Hepatocyte (in vitro differentiated cells): ENCODE measurements around the gene C11orf52. TPM values are rescaled to one million over a fixed set of nuclear protein-coding genes. Genes with fewer than 3 reads are reported as not detected.

Experiments
- DNase-seq: peaks from one replicate; pipeline ENCODE4 v3.0.0-alpha.2; 2016; ENCODE audit warnings: low spot score
- H2AFZ ChIP-seq: fragments of 200-600 bp; sonication (generic); 2 replicates; pipeline ENCODE4 v1.6.0; 2016; ENCODE audit warnings: antibody characterized with exemption, mild to moderate bottlenecking
- H3K27ac ChIP-seq: fragments of 200-600 bp; sonication (generic); 2 replicates; pipeline ENCODE4 v1.5.1; 2016; ENCODE audit warnings: mild to moderate bottlenecking
- H3K27me3 ChIP-seq: fragments of 200-600 bp; sonication (generic); 2 replicates; pipeline ENCODE4 v1.6.1; 2016
- H3K36me3 ChIP-seq: fragments of 200-600 bp; sonication (generic); replicated peaks from 2 replicates; pipeline ENCODE4 v1.5.1; 2016; ENCODE audit warnings: low read depth; ENCODE audit not compliant: insufficient read depth
- H3K4me1 ChIP-seq: fragments of 200-600 bp; sonication (generic); 2 replicates; pipeline ENCODE4 v1.5.1; 2016; ENCODE audit warnings: mild to moderate bottlenecking, moderate library complexity; ENCODE audit not compliant: insufficient read depth
- H3K4me2 ChIP-seq: fragments of 200-600 bp; sonication (generic); 2 replicates; pipeline ENCODE4 v1.6.0; 2016
- H3K4me3 ChIP-seq: fragments of 200-600 bp; sonication (generic); 2 replicates; pipeline ENCODE4 v1.5.1; 2016; ENCODE audit warnings: mild to moderate bottlenecking
- H3K79me2 ChIP-seq: fragments of 200-600 bp; sonication (generic); 2 replicates; pipeline ENCODE4 v1.6.0; 2017; ENCODE audit warnings: mild to moderate bottlenecking
- H3K9me2 ChIP-seq: fragments of 200-600 bp; sonication (generic); replicated peaks from 2 replicates; pipeline ENCODE4 v1.6.0; 2017; ENCODE audit warnings: mild to moderate bottlenecking; ENCODE audit not compliant: insufficient read depth
- H3K9me3 ChIP-seq: fragments of 200-600 bp; sonication (generic); 2 replicates; pipeline ENCODE4 v1.5.1; 2016; ENCODE audit warnings: low read depth, mild to moderate bottlenecking
- H4K20me1 ChIP-seq: fragments of 200-600 bp; sonication (generic); 2 replicates; pipeline ENCODE4 v1.6.0; 2016; ENCODE audit warnings: mild to moderate bottlenecking; ENCODE audit not compliant: insufficient read depth, poor library complexity, severe bottlenecking
- CTCF ChIP-seq: fragments of 200-600 bp; sonication (generic); IDR thresholded peaks from 2 replicates; pipeline ENCODE4 v1.5.1; 2016; ENCODE audit warnings: antibody characterized with exemption, mild to moderate bottlenecking; ENCODE audit not compliant: poor library complexity
- EZH2 ChIP-seq: fragments of 200-600 bp; sonication (generic); IDR thresholded peaks from 2 replicates; pipeline ENCODE4 v1.6.1; 2016; ENCODE audit warnings: antibody characterized with exemption, mild to moderate bottlenecking, borderline replicate concordance
- EZH2phosphoT487 ChIP-seq: fragments of 200-600 bp; sonication (generic); IDR thresholded peaks from one replicate; pipeline ENCODE4 v1.6.1; 2018; ENCODE audit warnings: antibody characterized with exemption, mild to moderate bottlenecking, low read depth, moderate library complexity; ENCODE audit not compliant: unreplicated experiment, severe bottlenecking
- WGBS: methylation state at CpG from one replicate; pipeline ENCODE4 v1.1.6; 2016; ENCODE audit warnings: low lambda C conversion rate; ENCODE audit errors: missing lambda C conversion rate; 5-methylcytosine and 5-hydroxymethylcytosine counted together
- polyA plus RNA-seq: library from polyadenylated mRNA; unstranded; fragments of >200 nt; fragmentation: Nextera tagmentation; extraction: Ambion mirVana; gene quantifications from 2 replicates; pipeline ENCODE4 v1.2.1, GENCODE V29; 2016
- total RNA-seq: library from RNA; depleted of rRNA; stranded (reverse); fragments of >200 nt; gene quantifications from 2 replicates; pipeline ENCODE4 v1.2.3, GENCODE V29; 2014

C11orf52 gene
- total and polyA plus RNA-seq, 2 experiments from 2014 or later: 14.8 to 23.7 TPM

GRCh38 chr11:111933872-111934271 lies 15.2 kb downstream of the C11orf52 start:
- Histone ChIP-seq H3K9me2 (no peaks in the 10 kb centered on the region), H3K79me2 (no peaks in the 10 kb centered on the region), H3K9me3 (no peaks in the 10 kb centered on the region), H3K27me3 (no peaks in the 10 kb centered on the region), H3K4me2 (no peak overlapping the region), H3K36me3 (no peaks in the 10 kb centered on the region), H4K20me1 (no peaks in the 10 kb centered on the region), H2AFZ (no peak overlapping the region), H3K27ac (peak overlapping the region; percentile 47), H3K4me1 (peaks cover 16% of the 10 kb centered on the region), H3K4me3 (no peak overlapping the region)
- TF ChIP-seq CTCF: no peak
- TF ChIP-seq EZH2phosphoT487: no peak
- TF ChIP-seq EZH2: no peak
- 84% methylated on average over 1 of the region's 1 CpG for WGBS
- DNase-seq: no peak

- no peak overlapping the region for H2AFZ ChIP-seq
- H3K9me2 ChIP-seq: no peaks in the 10 kb centered on the region
- no peaks in the 10 kb centered on the region for H4K20me1 ChIP-seq
- H3K4me3 ChIP-seq: no peak overlapping the region
- TF ChIP-seq EZH2: no peak
- TF ChIP-seq CTCF: no peak
- TF ChIP-seq EZH2phosphoT487: no peak
- no peaks in the 10 kb centered on the region for H3K27me3 ChIP-seq
- H3K4me2 ChIP-seq: no peak overlapping the region
- H3K9me3 ChIP-seq: no peaks in the 10 kb centered on the region
- 94% methylated on average over 1 of the region's 1 CpG for WGBS
- no peaks in the 10 kb centered on the region for H3K79me2 ChIP-seq
- no peaks in the 10 kb centered on the region for H3K36me3 ChIP-seq
- peaks cover 16% of the 10 kb centered on the region for H3K4me1 ChIP-seq
- H3K27ac ChIP-seq: peak overlapping the region; percentile 47
- no peak for DNase-seq
Observed at GRCh38 chr11:111934306-111934705, 15.6 kb downstream of the C11orf52 start.

GRCh38 chr11:111935317-111936039 lies 16.8 kb downstream of the C11orf52 start:
- Histone ChIP-seq H3K4me2 (peak overlapping the region; percentile 78), H3K36me3 (no peaks in the 10 kb centered on the region), H3K27me3 (no peaks in the 10 kb centered on the region), H3K4me3 (no peak overlapping the region), H4K20me1 (no peaks in the 10 kb centered on the region), H3K27ac (peak overlapping the region; percentile 84), H3K9me2 (no peaks in the 10 kb centered on the region), H3K4me1 (peaks cover 16% of the 10 kb centered on the region), H3K79me2 (no peaks in the 10 kb centered on the region), H2AFZ (no peak overlapping the region), H3K9me3 (no peaks in the 10 kb centered on the region)
- peak; percentile 66 for DNase-seq
- TF ChIP-seq EZH2phosphoT487 (no peak), CTCF (no peak), EZH2 (no peak)
- 52% methylated on average over 4 of the region's 4 CpGs for WGBS
